ENCODE measurements around the gene TRAPPC14. TPM values are rescaled to one million over a fixed set of nuclear protein-coding genes. Genes with fewer than 3 reads are reported as not detected.
A peak's percentile ranks its signal among the peaks of the same experiment; 100 is the strongest.

TRAPPC14 gene
- total and polyA plus RNA-seq, 10 of the 15 experiments (the other 5 are each of a cell fraction or from before 2014, with no cell fraction given): 0.21 to 24.7 (median 7.5) TPM

- TF ChIP-seq, protein P1, sequence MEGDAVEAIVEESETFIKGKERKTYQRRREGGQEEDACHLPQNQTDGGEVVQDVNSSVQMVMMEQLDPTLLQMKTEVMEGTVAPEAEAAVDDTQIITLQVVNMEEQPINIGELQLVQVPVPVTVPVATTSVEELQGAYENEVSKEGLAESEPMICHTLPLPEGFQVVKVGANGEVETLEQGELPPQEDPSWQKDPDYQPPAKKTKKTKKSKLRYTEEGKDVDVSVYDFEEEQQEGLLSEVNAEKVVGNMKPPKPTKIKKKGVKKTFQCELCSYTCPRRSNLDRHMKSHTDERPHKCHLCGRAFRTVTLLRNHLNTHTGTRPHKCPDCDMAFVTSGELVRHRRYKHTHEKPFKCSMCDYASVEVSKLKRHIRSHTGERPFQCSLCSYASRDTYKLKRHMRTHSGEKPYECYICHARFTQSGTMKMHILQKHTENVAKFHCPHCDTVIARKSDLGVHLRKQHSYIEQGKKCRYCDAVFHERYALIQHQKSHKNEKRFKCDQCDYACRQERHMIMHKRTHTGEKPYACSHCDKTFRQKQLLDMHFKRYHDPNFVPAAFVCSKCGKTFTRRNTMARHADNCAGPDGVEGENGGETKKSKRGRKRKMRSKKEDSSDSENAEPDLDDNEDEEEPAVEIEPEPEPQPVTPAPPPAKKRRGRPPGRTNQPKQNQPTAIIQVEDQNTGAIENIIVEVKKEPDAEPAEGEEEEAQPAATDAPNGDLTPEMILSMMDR (IDR thresholded peaks at IDR 0.05 in 2 of 3, conservative IDR thresholded peaks at IDR 0.05 in 1 of 3; ENCODE audit: control insufficient read depth in 2 of 3, extremely low read depth in 1 of 3, insufficient read depth in 1 of 3, low read depth in 3 of 3, low read length in 3 of 3): peak; percentile 42 to 55 (median 44); a peak in 5 of 6 replicates
- TF ChIP-seq LARP7 (IDR thresholded peaks at IDR 0.05) (no peak), CEBPZ (IDR thresholded peaks at IDR 0.05; ENCODE audit: low read depth, low read length) (no peak), TARDBP (IDR thresholded peaks at IDR 0.05; ENCODE audit: borderline replicate concordance) (no peak), MYB (IDR thresholded peaks at IDR 0.05; ENCODE audit: borderline replicate concordance, low read depth, low read length) (no peak), RBBP5 (conservative IDR thresholded peaks at IDR 0.05) (no peak), CEBPB (IDR thresholded peaks at IDR 0.05; ENCODE audit: borderline replicate concordance in 1 of 2, low read depth in 2 of 2, low read length in 2 of 2) (no peak), HDGF (IDR thresholded peaks at IDR 0.05) (no peak), BRCA1 (IDR thresholded peaks at IDR 0.05; ENCODE audit: low read depth, low read length) (no peak), BMI1 (IDR thresholded peaks at IDR 0.05; ENCODE audit: borderline replicate concordance) (no peak), ZSCAN29 (IDR thresholded peaks at IDR 0.05) (no peak), PAX5 (IDR thresholded peaks at IDR 0.05; ENCODE audit: borderline replicate concordance, low read depth, low read length) (no peak), MEF2A (IDR thresholded peaks at IDR 0.05; ENCODE audit: insufficient read depth, low read depth, low read length) (no peak), ZZZ3 (IDR thresholded peaks at IDR 0.05; ENCODE audit: control insufficient read depth, insufficient read length, low read depth) (no peak), POU2F2 (IDR thresholded peaks at IDR 0.05; ENCODE audit: borderline replicate concordance, low read depth, low read length) (no peak), SPI1 (IDR thresholded peaks at IDR 0.05; ENCODE audit: borderline replicate concordance, insufficient read depth, low read depth, low read length) (peak; percentile 35; the same call in 1 of the 2 replicates), MTA2 (IDR thresholded peaks at IDR 0.05; ENCODE audit: low read depth) (no peak), SREBF1 (IDR thresholded peaks at IDR 0.05; ENCODE audit: low read length) (no peak)
- TF ChIP-seq, protein P2, sequence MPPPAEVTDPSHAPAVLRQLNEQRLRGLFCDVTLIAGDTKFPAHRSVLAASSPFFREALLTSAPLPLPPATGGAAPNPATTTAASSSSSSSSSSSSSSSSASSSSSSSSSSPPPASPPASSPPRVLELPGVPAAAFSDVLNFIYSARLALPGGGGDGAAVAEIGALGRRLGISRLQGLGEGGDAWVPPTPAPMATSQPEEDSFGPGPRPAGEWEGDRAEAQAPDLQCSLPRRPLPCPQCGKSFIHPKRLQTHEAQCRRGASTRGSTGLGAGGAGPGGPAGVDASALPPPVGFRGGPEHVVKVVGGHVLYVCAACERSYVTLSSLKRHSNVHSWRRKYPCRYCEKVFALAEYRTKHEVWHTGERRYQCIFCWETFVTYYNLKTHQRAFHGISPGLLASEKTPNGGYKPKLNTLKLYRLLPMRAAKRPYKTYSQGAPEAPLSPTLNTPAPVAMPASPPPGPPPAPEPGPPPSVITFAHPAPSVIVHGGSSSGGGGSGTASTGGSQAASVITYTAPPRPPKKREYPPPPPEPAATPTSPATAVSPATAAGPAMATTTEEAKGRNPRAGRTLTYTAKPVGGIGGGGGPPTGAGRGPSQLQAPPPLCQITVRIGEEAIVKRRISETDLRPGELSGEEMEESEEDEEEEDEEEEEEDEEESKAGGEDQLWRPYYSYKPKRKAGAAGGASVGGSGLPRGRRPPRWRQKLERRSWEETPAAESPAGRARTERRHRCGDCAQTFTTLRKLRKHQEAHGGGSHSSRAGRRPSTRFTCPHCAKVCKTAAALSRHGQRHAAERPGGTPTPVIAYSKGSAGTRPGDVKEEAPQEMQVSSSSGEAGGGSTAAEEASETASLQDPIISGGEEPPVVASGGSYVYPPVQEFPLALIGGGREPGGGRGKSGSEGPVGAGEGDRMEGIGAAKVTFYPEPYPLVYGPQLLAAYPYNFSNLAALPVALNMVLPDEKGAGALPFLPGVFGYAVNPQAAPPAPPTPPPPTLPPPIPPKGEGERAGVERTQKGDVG (CRISPR knock-in tag; IDR thresholded peaks at IDR 0.05): no peak
These were observed 31.7 kb upstream of the TRAPPC14 start (continued) for GRCh38 chr7:100190048-100190711.

Measured in GM12878 (cell line).